HL-60/S4 treated with phorbol 12-myristate 13-acetate at 8.2 ng/mL for 4 days and 3 days (cell line): ENCODE measurements around the gene PRKAR1B.

ENCODE experiments used
- in situ Hi-C: fragments of 300-500 bp; cut with MboI; formaldehyde crosslinking; loops from 2 replicates; pipeline ENCODE4 v1.15.0; 2022; ENCODE audit warnings: low sequenced_read_pairs

Gene PRKAR1B

GRCh38 chr7:608361-608760 lies 118.7 kb downstream of the PRKAR1B start:
- in situ Hi-C loops: no loop called here

GRCh38 chr7:607938-608337 lies 119.1 kb downstream of the PRKAR1B start:
- in situ Hi-C loops: no loop called here

- in situ Hi-C loops: no loop called here
Observed at GRCh38 chr7:605661-606450, 121.2 kb downstream of the PRKAR1B start.

- in situ Hi-C loops: no loop called here
Observed at GRCh38 chr7:604884-605531, 122.1 kb downstream of the PRKAR1B start.

GRCh38 chr7:604001-604883 lies 122.8 kb downstream of the PRKAR1B start:
- in situ Hi-C loops: no loop called here

- in situ Hi-C loops: no loop called here
Observed at GRCh38 chr7:603152-603951, 123.7 kb downstream of the PRKAR1B start.

- in situ Hi-C loops: no loop called here
Observed at GRCh38 chr7:602341-603141, 124.5 kb downstream of the PRKAR1B start.

- in situ Hi-C loops: no loop called here
Observed at GRCh38 chr7:601595-602340, 125.3 kb downstream of the PRKAR1B start.

GRCh38 chr7:601036-601594 lies 126.0 kb downstream of the PRKAR1B start:
- in situ Hi-C loops: no loop called here

- in situ Hi-C loops: no loop called here
Observed at GRCh38 chr7:600149-601035, 126.7 kb downstream of the PRKAR1B start.

- in situ Hi-C loops: no loop called here
Observed at GRCh38 chr7:598899-599298, 128.2 kb downstream of the PRKAR1B start.

GRCh38 chr7:597348-598178 lies 129.5 kb downstream of the PRKAR1B start:
- in situ Hi-C loops: no loop called here

- in situ Hi-C loops: no loop called here
Observed at GRCh38 chr7:596819-597182, 130.3 kb downstream of the PRKAR1B start.

- in situ Hi-C loops: no loop called here
Observed at GRCh38 chr7:596071-596818, 130.8 kb downstream of the PRKAR1B start.

GRCh38 chr7:595621-596010 lies 131.5 kb downstream of the PRKAR1B start:
- in situ Hi-C loops: no loop called here

GRCh38 chr7:594920-595620 lies 132.0 kb downstream of the PRKAR1B start:
- in situ Hi-C loops: no loop called here
